HCT116 (cell line): ENCODE results near the gene GMEB2. TPM values are rescaled to one million over a fixed set of nuclear protein-coding genes. Genes with fewer than 3 reads are reported as not detected.

Experiments
- ATAC-seq: fragments of 200-7000 bp; cut with Tn5 transposase; 2 replicates; pipeline ENCODE4 v1.9.1; 2020; ENCODE audit warnings: mild to moderate bottlenecking, moderate library complexity
- BruUV-seq: library from RNA; stranded (reverse); fragments of 400-500 nt; replicated peaks from 2 replicates; lab custom pipeline; 2021; lab: Mats Ljungman, UMichigan
- CTCF ChIA-PET: fragments of 300-600 bp; sonication (Branson Sonifier 250); formaldehyde crosslinking; loops from one replicate; lab custom pipeline; 2021; ENCODE audit warnings: antibody characterized with exemption; lab: Charles Lee
- POLR2A ChIA-PET: fragments of 300-600, 350-600 bp; sonication (Branson Sonifier 250); formaldehyde crosslinking; loops from one replicate; lab custom pipeline; 2021; ENCODE audit warnings: antibody characterized with exemption; lab: Charles Lee
- RAD21 ChIA-PET, 2 experiments: fragments of 300-600 bp; sonication (Branson Sonifier 250); formaldehyde crosslinking; loops; one replicate each; lab custom pipeline; 2023; ENCODE audit warnings: low total read pairs in 2 of 2; ENCODE audit not compliant: uncharacterized antibody in 2 of 2, unreplicated experiment in 2 of 2, low non-redundant PET in 1 of 2; lab: Charles Lee
- DNase-seq: peaks from one replicate; pipeline ENCODE4 v3.0.0-alpha.2; 2010; ENCODE audit warnings: low read depth, low spot score
- H2AFZ ChIP-seq: fragments of 200-600 bp; shearing (Covaris generic), sonication (generic); 2 replicates; pipeline ENCODE4 v1.6.1; 2017; ENCODE audit warnings: low read depth, mixed run types, mixed read lengths, antibody characterized with exemption, low read length; ENCODE audit not compliant: poor library complexity, severe bottlenecking
- H3K27ac ChIP-seq: 2 replicates; pipeline ENCODE4 v1.5.1; 2012; ENCODE audit warnings: low read depth, low read length
- H3K27me3 ChIP-seq: fragments of 200-600 bp; sonication (generic); 2 replicates; pipeline ENCODE4 v1.6.1; 2016; ENCODE audit warnings: mixed run types, low read length, mixed read lengths; ENCODE audit not compliant: insufficient read depth
- H3K36me3 ChIP-seq, 2 experiments: fragments of 200-500 bp in 1 of 2; fragments of 200-600 bp in 1 of 2; sonication (Bioruptor generic) in 1 of 2; sonication (generic) in 1 of 2; 2 replicates each; pipeline versions ENCODE4 v1.5.1 to v1.6.1; 2014 to 2016; ENCODE audit warnings: low read length in 2 of 2, inconsistent platforms in 1 of 2, mixed read lengths in 1 of 2, mixed run types in 1 of 2; ENCODE audit not compliant: insufficient read depth in 2 of 2, control insufficient read depth in 1 of 2
- H3K4me1 ChIP-seq, 2 experiments: fragments of 200-600 bp in 1 of 2; sonication (generic) in 1 of 2; 2 replicates each; pipeline versions ENCODE4 v1.5.1 to v1.6.1; 2012 to 2017; ENCODE audit warnings: low read length in 2 of 2, inconsistent platforms in 1 of 2, mild to moderate bottlenecking in 1 of 2, mixed read lengths in 1 of 2, mixed run types in 1 of 2, moderate library complexity in 1 of 2; ENCODE audit not compliant: insufficient read depth in 2 of 2, control insufficient read depth in 1 of 2
- H3K4me2 ChIP-seq: fragments of 200-600 bp; sonication (generic); 2 replicates; pipeline ENCODE4 v1.6.1; 2017; ENCODE audit warnings: mixed run types, low read length, mixed read lengths
- H3K4me3 ChIP-seq, 2 experiments: fragments of 200-600 bp in 1 of 2; sonication (generic) in 1 of 2; replicated peaks in 1 of 2; 2 replicates each; pipeline ENCODE4 v1.5.1; 2011 to 2016; ENCODE audit warnings: low read length in 2 of 2, control low read depth in 1 of 2, low read depth in 1 of 2, mild to moderate bottlenecking in 1 of 2, mixed read lengths in 1 of 2, mixed run types in 1 of 2
- H3K79me2 ChIP-seq: fragments of 200-600 bp; sonication (generic); 2 replicates; pipeline ENCODE4 v1.6.1; 2017; ENCODE audit warnings: mild to moderate bottlenecking, mixed run types, low read length, moderate library complexity, mixed read lengths; ENCODE audit not compliant: insufficient read depth
- H3K9ac ChIP-seq: fragments of 200-600 bp; sonication (generic); 2 replicates; pipeline ENCODE4 v1.6.1; 2016; ENCODE audit warnings: low read length, mixed read lengths
- H3K9me2 ChIP-seq: fragments of 200-600 bp; sonication (generic), shearing (Covaris generic); 2 replicates; pipeline ENCODE4 v1.6.1; 2017; ENCODE audit warnings: mixed run types, mild to moderate bottlenecking, moderate library complexity; ENCODE audit not compliant: insufficient read depth
- H3K9me3 ChIP-seq, 2 experiments: fragments of 200-500 bp in 1 of 2; fragments of 200-600 bp in 1 of 2; sonication (Bioruptor generic) in 1 of 2; sonication (generic) in 1 of 2; 2 replicates each; pipeline ENCODE4 v1.6.1; 2014 to 2017; ENCODE audit warnings: low read length in 2 of 2, mixed read lengths in 2 of 2, inconsistent platforms in 1 of 2, low read depth in 1 of 2, mild to moderate bottlenecking in 1 of 2, mixed run types in 1 of 2, moderate library complexity in 1 of 2; ENCODE audit not compliant: control insufficient read depth in 1 of 2, insufficient read depth in 1 of 2
- H4K20me1 ChIP-seq: fragments of 200-600 bp; sonication (generic), shearing (Covaris generic); 2 replicates; pipeline ENCODE4 v1.6.1; 2017; ENCODE audit warnings: mixed run types, mild to moderate bottlenecking, moderate library complexity; ENCODE audit not compliant: insufficient read depth
- ATF3 ChIP-seq: IDR thresholded peaks from 2 replicates; pipeline ENCODE4 v1.6.1; 2012
- CEBPB ChIP-seq: IDR thresholded peaks from 2 replicates; pipeline ENCODE4 v1.6.1; 2012; ENCODE audit warnings: low read depth
- CTCF ChIP-seq, 3 experiments: fragments of 200-600 bp in 1 of 3; sonication (generic) in 1 of 3; IDR thresholded peaks in 2 of 3; conservative IDR thresholded peaks in 1 of 3; 2 replicates each; pipeline ENCODE4 v1.5.1; 2012 to 2017; ENCODE audit warnings: low read depth in 2 of 3, low read length in 2 of 3, antibody characterized with exemption in 1 of 3, borderline replicate concordance in 1 of 3, control low read depth in 1 of 3, mild to moderate bottlenecking in 1 of 3, mixed read lengths in 1 of 3, mixed run types in 1 of 3, moderate library complexity in 1 of 3; ENCODE audit not compliant: insufficient read depth in 1 of 3
- EZH2 ChIP-seq: fragments of 200-600 bp; sonication (generic); IDR thresholded peaks from 2 replicates; pipeline ENCODE4 v1.6.1; 2017; ENCODE audit warnings: antibody characterized with exemption, mixed run types
- EZH2phosphoT487 ChIP-seq: fragments of 200-600 bp; IDR thresholded peaks from 2 replicates; pipeline ENCODE4 v1.6.1; 2018; ENCODE audit warnings: antibody characterized with exemption, borderline replicate concordance
- JUND ChIP-seq: IDR thresholded peaks from 2 replicates; pipeline ENCODE4 v1.6.1; 2012
- POLR2A ChIP-seq: IDR thresholded peaks from 2 replicates; pipeline ENCODE4 v1.7.0; 2011; ENCODE audit warnings: borderline replicate concordance; ENCODE audit not compliant: insufficient read depth, insufficient read length; ENCODE audit errors: extremely low read depth
- TCF7L2 ChIP-seq: IDR thresholded peaks from 2 replicates; pipeline ENCODE4 v1.7.0; 2011; ENCODE audit warnings: borderline replicate concordance, inconsistent platforms; ENCODE audit not compliant: insufficient read depth, insufficient read length; ENCODE audit errors: extremely low read depth
- YY1 ChIP-seq: IDR thresholded peaks from 2 replicates; pipeline ENCODE4 v1.6.1; 2011; ENCODE audit warnings: low read length, low read depth, moderate library complexity, mild to moderate bottlenecking; ENCODE audit not compliant: insufficient replicate concordance; ENCODE audit errors: extremely low read depth
- ZFX ChIP-seq: fragments of 450-650 bp; IDR thresholded peaks from 2 replicates; pipeline ENCODE4 v1.6.1; 2017
- ZNF274 ChIP-seq: fragments of 200-500 bp; sonication (Bioruptor generic); IDR thresholded peaks from 2 replicates; pipeline ENCODE4 v1.6.1; 2014; ENCODE audit warnings: mild to moderate bottlenecking, low read depth, low read length, inconsistent platforms
- intact Hi-C: fragments of 100-400 bp; cut with micrococcal nuclease; formaldehyde crosslinking; loops from 2 replicates; pipeline ENCODE4 v1.10.0; 2022
- total RNA-seq: library from RNA; stranded (reverse); gene quantifications from one replicate; pipeline ENCODE4 v1.2.1, GENCODE V29; 2021; ENCODE audit not compliant: unreplicated experiment

The GMEB2 gene
- total RNA-seq, 1 experiment from 2014 or later: 13.9 TPM

GRCh38 chr20:63565699-63566335 is 61.1 kb downstream of the GMEB2 start:
- Histone ChIP-seq H3K4me3 (no peak overlapping the region), H3K9ac (no peak overlapping the region), H3K27me3 (no peaks in the 10 kb centered on the region), H3K79me2 (no peaks in the 10 kb centered on the region), H3K9me2 (no peaks in the 10 kb centered on the region), H3K9me3 (no peaks in the 10 kb centered on the region), H2AFZ (no peak overlapping the region), H3K27ac (no peak overlapping the region), H3K36me3 (no peaks in the 10 kb centered on the region; a peak in 1 of 4 replicates), H4K20me1 (no peaks in the 10 kb centered on the region), H3K4me1 (no peaks in the 10 kb centered on the region), H3K4me2 (no peak overlapping the region)
- ChIA-PET CTCF (no interaction called here), POLR2A (no interaction called here), RAD21 (interaction anchor here in 1 of 2 experiments (0.6 kb wide), 1 partner anchor 8 kb away, joined by 3 read pairs; the partner anchor contains the start of gene HELZ2)
- ATAC-seq (no peak), DNase-seq (no peak)
- intact Hi-C loops: no loop called here
- TF ChIP-seq YY1 (no peak), ZNF274 (no peak), CEBPB (no peak), CTCF (IDR thresholded peaks at IDR 0.05 in 2 of 3, conservative IDR thresholded peaks at IDR 0.05 in 1 of 3; ENCODE audit: borderline replicate concordance in 1 of 3, insufficient read depth in 1 of 3, low read depth in 2 of 3, low read length in 2 of 3) (no peak), EZH2phosphoT487 (no peak), EZH2 (no peak), POLR2A (no peak), ATF3 (no peak), TCF7L2 (no peak), JUND (no peak), ZFX (no peak)
- no TSS peak for BruUV-seq
